NCI-H748 treated with DMSO at 0.1 percent for 48 hours (cell line): ENCODE results near the gene SEC14L5.

Source experiments
- DNase-seq: peaks from one replicate; lab custom pipeline; 2025; lab: John Stamatoyannopoulos, UW

The SEC14L5 gene

DNA sequence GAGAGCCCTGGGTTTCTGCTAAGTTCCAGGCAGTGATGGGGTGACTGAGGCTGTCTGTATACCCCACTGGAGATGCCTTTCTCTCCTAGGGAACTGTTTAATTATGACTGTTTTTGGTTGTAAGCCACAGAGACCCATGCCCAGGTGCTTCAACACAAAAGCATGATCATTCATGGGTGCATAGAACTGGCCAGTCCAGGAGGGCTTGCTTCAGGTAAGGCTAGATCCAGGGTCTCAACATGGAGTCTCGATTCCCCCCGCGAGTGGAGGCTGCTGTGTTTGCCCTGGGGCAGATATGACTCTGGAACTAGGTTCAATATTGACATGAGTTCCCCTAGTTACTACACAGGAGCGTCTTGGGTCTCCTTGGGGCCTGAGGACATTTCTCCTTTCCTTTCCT lies 57.8 kb downstream of the SEC14L5 start:
- DNase-seq, result no peak

DNA sequence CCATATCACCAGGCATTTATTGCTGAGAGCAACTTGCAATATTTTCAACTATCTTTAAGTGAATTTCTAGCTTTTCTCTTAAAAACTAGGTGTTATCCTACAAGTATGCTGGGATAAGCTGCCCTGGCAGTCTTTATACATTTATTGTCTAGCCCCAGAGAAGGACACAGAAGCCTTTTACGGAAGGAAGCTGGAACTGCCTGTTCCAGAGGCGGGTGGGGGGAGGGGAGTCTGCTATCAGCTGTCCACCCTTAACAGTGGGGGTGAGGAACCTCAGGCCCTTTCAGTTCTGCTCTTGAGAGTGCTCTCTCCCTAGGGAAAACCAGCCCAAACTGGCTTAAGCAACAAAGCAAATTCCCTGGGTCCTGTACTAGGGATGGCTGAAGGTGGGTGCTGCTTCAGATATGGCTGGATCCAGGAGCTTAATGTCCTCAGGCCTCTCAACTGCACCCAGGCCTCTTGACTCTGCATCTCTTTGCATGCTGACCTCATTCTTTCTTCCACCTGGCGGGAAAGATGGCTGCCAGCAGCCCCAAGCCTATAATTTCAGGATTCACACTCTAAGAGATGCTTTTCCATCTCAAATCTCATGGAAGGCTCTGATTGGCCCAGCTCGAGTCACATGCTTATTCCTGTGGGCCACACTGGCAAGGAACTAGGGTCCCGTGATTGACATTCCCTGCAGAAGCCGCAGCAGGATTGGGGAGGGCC lies 59.0 kb downstream of the SEC14L5 start:
- DNase-seq, result no peak

DNA sequence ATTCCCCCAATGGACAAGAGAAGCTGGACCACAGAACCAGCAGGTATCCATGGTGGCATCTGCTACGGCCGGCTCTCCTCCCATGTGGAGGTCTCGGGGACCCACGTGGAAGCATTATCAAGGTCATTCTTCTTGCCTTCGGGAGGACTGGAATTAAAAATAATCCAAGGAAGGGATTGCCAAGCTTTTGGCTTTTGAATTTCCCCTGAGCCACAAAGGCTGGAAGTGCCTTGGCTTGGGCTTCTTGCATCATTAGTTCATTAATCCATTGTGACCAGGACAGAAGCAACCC lies 59.5 kb downstream of the SEC14L5 start:
- DNase-seq, result no peak

DNA sequence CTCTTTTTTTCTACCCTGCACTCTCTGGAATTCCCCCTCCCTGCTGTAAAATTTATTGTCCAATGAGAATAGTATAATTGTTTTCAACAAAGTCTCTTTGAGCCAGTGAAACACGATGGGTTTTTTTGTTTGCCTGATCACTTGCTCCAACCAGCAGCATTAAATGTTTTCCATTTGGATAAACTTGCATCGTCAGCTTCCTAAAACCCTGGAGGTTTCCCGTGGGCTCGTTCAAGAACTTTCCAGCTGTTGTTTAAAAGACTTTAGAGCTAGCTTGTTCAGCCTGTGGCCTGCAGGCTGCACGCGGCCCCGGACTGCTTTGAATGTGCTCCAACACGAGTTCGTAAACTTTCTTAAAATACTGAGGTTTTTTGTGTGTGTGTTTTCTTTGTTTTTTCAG lies 60.7 kb downstream of the SEC14L5 start:
- no peak for DNase-seq

DNA sequence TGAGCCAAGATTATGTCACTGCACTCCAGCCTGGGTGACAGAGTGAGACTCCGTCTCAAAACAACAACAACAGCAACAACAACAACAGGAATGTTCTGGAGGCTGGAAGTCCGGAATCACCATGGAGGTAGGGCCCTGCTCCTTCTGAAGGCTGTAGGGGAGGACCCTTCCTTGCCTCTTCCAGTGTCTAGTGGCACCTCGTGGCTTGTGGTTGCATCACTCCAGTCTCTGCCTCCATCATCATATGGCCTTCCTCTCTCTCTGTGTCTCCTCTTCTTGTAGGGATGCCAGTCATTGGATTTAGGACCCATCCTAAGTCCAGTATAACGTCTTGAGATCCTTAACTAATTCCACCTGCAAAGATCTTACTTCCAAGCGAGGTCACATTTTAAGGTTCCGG lies 61.6 kb downstream of the SEC14L5 start:
- DNase-seq, result no peak

DNA sequence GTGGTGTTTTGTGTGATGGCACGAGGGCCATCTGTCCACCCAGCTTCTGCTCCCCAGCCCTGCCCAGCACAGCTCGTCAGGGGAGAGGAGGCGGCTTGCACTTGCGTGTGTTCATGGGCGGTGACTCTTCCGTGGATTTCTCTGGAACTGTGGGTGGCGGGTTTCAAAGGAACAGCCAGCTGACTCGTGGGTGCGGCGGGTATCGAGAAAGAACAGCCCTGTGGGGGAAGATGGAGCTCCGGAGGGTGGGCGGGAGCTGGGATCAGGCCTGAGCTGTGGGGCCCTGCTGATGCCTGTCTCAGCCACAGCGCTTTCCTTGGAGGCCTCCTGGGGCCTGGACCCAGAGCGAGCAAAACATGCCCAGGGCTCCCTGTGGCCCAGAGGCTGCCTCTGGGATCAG lies 62.4 kb downstream of the SEC14L5 start:
- DNase-seq, result no peak

DNA sequence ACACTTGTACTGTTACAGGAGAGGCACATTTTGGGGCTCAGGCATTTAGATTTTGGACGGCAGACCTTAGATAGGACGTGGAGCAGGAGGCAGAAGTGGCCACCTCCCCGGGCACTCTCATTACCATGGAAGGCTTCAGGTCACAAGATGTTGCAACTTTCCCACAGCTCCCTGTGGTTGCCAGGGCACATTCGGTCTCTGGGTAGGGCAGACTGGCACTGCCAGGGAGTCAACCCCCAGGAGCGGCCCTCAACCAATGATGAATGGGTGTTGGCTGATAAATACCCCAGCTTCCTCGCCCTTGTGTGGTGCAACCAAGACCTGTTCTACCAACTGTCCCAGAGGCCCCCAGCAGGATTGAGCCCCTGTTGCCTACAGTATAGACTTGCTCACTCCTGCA lies 64.4 kb downstream of the SEC14L5 start:
- DNase-seq, result no peak

DNA sequence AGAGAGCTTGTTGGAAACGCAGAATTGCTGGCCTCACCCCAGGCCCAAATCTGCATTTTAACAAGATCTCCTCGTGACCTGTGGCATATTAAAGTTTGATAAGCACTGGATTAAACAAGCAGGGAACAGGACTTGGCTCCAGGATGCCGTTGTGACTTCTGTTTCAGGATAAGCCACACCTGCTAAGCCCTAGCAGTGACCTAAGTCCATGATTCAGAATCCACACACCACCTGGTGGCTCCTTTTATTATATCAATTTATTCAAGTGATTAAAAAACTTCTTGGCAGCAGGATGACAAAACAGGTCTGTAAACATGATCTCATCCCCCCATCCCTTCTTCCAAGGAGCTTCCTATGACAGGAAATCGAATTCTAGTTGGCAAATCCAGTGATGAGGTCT lies 66.5 kb downstream of the SEC14L5 start:
- DNase-seq, result peak; percentile 4

DNA sequence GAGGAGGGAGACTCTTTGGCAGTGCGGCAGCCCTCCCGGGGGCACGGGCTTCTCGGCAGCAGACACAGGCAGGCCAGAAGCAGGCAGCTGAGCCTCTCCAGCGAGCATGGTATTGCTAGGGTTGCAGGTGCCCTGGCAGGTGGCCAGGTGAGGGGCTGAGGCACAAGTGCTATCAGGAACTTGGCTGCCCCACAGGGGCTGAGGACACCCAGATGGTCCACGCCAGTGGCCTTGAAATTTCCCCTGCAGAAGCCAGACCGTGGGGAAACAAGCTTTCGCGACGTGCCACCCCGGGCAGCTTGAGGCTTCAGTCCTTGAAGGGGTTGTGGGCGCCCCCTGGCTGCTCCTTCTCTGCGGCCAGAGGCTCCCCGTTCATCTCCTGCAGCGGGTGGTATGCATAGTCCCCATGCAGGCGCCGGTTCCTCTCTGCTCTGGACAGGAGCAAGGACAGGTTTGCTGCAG lies 67.1 kb downstream of the SEC14L5 start:
- DNase-seq, result peak; percentile 0

DNA sequence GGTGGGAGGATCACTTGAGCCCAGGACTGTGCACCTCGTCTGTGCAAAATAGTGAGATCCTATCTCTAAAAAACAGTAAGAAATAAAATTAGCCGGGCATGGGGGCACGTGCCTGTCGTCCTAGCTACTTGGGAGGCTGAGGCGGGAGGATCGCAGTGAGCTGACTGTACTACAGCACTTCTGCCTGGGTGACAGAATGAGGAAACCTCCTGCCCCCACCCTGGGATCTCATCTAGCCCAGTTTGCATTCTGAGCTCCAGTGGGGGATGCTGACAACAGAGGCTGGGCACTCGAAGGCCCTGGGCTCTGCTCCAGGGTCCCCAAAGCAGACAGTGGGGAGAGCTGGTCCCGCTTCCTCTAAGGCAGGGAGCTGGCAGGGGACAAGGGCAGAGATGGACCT lies 68.5 kb downstream of the SEC14L5 start:
- no peak for DNase-seq

DNA sequence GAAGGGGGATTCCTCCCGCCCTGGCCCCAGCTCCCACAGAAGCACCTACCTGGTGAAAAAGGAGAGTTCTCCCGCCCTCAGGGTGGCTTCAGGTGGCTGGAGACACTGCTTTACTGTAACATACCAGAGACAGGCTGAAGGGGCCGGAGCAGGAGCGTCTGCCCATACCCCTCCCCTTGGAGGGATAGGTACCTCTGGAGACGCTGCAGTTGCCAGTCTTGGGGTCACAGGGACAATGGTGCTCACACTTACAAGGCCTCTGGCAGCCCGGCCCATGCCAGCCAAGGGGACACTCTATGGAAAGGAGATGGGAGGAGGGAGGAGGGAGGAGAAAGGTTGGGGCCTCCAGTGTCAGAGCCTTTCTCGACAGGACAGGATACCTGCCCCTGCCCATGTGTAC lies 69.0 kb downstream of the SEC14L5 start:
- DNase-seq, result no peak

DNA sequence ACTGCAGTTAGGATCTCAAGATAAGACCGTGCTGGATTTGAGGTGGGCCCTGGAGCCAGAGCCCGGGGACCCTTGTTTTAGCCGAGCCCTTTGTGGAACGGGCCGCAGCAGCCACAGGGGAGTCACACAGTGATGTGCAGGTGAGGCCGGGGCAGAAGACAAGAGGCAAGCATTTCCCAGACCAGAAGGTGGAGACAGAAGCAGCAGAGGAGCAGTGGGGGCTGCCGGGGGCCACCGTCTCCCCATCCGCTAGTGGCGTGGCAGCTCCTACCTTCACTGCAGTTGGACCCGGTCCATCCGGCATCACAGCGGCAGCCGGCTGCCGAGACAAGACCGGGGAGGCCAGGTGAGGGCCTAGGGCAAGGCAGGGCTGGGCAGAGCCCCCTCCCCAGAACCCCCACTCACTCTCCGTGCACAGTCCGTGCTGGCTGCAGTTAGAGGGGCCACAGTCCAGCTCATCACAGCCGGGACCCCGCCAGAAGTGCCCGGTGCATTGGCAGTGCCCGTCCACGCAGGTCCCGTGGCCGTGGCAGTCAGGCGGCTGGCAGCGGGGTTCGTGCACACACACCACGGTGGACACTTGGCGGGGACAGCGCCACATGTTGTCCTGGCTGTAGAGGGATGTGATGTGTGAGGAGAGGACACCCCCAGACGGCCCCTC lies 69.6 kb downstream of the SEC14L5 start:
- no peak for DNase-seq

DNA sequence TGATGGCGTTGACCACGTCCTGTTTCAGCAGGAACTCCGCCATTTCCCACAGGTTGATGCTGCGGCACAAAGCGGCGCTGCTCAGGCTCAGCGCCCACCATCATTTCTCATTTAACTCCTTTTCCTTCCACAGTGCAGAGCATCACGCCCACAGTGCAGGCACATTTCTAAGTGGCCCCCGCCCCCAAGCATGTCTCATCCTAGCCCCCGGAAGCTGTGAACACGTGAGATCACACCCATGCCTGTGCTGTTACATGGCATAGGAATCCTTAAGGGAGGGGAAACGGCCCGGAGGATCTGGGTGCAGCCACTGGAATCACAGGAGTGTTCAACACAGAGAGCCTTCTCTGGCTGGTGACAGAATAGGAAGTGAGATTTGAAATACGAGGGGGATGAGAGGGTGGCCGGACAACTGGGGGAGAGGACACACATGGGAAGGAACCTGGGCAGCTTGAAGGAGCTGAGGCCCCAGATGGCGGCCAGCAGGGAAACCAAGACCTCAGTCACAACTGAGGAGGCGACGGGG lies 70.9 kb downstream of the SEC14L5 start:
- no peak for DNase-seq

DNA sequence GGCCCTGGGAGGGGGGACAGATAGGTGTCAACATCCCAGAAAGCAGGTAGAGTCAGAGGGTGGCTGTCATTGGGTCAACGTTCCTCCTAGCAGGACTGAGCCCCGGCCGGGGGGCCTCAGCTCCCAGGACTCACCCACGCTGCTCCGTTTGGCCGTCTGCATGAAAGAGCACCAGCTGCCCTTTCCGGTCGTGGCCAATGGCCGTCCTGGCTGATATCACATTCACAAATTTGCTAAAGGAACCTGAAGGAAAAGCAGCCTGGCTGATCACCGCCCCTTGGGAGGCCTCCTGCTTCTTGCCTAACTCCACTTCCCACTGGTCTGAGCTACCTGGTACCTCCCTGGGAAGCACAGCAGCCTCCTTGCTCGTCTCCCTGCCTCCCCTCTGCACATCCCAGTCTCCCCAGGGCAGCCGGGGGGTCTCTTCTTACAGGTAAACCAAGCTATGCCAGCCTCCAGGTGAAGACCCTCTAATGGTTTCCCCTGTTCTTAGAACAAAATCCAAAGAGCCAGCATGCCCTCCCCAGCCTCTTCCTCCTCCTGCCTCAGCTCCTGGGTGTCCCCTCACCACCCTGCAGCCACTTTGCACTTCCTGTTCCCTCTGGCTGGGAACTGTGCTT lies 72.2 kb downstream of the SEC14L5 start:
- no peak for DNase-seq

DNA sequence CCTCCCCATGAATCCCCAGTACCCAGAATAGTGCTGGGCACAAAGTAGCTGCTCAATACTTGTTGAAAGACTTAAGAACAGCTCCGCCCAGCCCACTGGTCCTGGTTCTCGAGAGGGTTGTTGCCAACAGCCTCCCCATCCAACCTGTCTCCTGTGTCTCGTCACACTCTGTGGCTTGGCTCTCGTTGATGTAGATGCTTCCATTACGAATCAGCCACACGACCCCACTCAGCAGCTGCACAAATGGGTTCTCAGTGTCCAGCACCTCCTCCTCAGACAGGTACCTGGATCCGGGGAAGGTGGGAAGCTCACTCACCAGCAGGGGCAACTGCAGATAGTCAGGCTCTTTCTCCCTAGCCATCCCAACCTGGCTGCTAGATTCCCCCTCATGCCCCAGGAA lies 73.5 kb downstream of the SEC14L5 start:
- DNase-seq, result no peak

DNA sequence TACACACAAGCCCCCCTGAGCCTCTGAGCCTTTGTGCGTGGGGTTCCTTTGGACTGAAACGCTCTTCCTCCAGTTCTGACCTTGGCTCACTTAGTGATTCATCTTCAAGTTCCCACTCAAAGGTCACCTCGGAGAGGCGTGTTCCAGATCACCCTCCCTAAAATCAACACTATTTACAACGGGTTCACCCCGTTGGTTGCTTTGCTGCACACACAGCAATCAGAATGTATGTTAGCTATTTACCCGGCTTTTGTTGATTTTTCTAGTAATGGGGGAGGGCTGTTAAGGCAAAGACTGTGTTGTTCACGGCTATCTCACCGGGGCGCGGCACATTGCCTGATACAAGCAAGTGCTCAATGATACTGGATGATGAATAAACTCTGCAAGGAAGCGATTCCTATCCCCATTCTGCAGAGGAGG lies 74.6 kb downstream of the SEC14L5 start:
- DNase-seq, result no peak

DNA sequence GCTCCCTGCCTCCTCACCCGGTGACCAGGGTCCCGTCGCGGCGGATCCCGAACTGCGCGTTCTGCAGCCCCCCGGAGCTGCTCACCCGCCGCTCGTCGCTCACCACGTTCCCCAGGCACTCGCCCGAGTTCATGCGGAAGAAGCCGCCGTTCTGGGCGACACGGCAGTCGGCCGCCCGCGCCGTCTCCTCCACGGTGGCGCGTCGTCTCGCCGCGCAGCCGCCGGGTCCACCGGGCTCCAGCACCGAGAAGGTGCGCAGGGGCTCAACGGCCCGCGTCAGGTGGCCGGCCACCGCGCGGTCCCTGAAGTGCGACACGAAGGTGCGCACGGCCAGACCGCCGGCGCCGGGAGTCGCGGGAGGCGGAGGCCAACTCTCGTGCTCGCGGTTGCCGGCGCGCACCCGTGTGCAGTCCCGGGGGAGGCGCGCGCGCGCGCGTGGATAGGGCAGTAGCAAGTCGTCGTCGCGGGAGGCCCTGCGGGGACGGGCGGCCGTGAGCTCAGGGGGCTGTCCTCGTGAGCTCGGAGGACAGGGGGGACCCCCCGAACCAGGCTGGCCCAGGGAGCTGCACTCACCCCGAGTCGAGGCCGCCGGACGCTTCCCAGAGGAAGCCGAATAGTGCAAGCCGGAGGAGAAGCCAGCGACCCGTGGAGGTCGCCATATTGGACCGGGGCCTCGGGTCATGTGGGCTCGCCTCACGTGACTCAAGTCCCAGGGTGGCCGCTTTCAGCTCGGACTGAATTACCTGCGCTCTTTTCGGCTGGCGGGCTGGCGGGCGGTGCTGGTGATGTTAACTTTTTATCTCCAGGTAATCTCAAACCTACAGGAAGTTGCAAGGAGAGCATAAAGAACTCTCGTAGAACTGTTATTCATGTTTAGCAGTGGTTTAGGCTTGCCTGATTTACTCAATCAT lies 75.4 kb downstream of the SEC14L5 start, which contains the start of gene NAGPA:
Gene NAGPA (minus strand): TSS at position 680 of the 911 bp plus-strand sequence. CDS start 21 bp downstream, at position 659.
- DNase-seq, result peak; percentile 14

DNA sequence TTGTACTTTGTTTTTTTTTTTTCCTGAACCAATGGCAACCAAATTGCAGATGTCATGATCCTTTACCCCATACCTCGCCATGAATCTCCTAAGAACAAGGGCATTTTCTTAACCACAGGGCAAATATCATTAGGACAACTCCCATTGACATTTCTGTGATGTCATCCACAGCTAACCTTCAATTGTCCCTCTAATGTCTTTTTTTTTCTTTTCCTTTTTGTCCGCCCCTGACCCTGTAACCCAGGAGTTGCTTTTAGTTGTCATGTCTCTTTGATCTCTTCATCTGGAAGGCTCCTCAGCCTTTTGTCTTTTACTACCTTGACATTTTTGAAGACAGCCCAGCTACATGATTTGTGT lies 76.0 kb downstream of the SEC14L5 start:
- DNase-seq, result no peak

DNA sequence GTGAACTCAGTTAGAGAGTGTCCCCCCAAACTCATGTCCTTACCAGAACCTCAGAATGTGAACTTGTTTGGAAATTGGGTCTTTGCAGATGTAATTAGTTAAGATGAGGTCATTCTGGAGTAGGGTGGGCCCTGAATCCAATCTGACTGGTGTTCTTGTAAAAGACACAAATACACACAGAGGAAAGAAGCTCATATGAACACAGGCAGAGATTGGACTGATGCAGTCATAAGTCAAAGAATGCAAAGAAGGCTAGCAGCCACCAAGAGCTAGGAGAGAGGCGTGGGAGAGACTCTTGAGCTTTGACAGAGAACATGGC lies 77.7 kb downstream of the SEC14L5 start:
- DNase-seq, result no peak

DNA sequence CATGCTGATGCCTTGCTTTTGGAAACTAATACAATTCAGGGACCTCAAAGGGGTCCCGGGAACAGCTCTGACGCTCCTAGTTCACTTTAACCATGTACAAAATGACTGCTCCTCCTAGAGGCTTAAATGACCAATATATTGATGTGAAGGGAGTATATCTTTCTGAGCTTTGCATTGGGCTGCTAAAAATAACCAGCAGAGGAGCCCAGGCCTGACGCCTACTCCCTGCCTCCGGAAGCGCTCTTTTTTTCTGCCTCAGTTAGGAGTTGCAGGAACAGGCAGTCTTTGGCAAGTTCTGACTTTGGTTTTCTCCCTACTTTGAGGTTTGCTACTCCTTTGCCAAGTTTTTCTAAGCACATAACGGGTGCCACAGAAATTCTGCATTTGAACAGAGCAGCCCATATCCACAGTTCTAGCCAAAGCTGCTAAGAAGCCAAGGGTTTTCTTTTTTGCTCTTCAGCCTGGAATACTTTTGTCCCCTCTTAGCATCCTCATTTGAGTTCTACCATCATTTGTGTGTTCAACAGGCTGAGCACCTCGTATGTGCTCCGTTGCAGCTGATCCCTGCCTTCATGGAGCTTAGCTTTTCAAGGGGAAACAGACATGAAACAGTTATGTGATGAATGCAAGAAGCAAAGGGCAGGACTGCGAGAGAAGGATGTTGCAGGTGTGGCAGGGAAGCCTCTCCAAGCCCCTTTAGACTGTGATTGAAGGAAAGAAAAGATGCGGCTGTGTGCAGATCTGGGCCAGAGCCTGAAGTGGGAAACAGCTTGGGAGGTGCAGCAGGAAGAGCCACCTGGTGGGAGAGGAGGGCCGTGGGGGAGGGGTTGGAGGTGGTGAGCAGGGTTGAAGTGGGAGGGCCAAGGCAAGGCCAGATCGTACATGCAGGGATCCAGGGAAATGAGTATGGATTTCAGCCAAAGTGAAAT lies 78.4 kb downstream of the SEC14L5 start:
- no peak for DNase-seq

DNA sequence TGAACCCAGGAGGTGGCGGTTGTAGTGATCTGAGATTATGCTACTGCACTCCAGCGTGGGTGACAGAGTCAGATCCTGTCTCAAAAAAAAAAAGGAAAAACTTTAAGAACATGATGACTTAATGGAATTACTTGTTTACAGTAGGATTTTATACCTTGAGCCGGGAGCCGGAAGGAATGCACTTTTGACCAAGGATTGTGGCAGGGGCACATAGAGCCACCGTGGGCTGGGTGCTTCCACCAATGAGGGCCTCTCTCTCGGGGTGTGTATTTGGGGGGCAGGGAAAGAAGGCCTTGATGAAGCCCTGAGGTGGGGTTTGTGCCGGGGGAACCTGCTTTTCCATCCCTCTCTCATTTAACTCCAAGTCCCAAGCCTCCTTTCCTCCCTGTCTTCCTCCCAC lies 82.3 kb downstream of the SEC14L5 start:
- no peak for DNase-seq
